Measurements from ENCODE around the gene DCTD. TPM values are rescaled to one million over a fixed set of nuclear protein-coding genes. Genes with fewer than 3 reads are reported as not detected.
A peak's percentile ranks its signal among the peaks of the same experiment; 100 is the strongest.

DCTD gene
- total RNA-seq, 1 donor from 2014 or later = 93.4 TPM

DNA sequence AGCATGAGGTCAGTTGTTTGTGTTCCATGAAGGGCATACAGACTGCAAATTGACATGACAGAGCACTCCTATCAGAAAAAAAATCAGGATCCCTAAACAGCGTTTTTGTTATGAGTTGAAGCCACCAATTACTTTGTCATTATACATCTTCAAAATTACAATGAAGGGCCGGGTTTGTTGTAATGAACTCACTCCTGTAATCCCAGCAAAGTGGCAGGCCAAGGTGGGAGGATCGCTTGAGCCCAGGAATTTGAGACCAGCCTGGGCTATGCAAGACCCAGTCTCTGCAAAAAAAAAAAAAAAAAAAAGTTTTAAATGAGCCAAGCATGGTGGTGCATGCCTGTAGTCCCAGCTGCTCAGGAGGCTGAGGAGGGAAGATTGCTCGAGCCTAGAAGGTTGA, 3.5 kb upstream of the DCTD start:
- Histone ChIP-seq H3K36me3 (no peaks in the 10 kb centered on the region), H3K4me2 (no peak overlapping the region), H3K9me3 (ENCODE audit: low read depth) (no peaks in the 10 kb centered on the region), H3K27me3 (peaks cover 5% of the 10 kb centered on the region), H3K79me2 (ENCODE audit: low read depth) (peaks cover 13% of the 10 kb centered on the region), H3K27ac (no peak overlapping the region), H3K4me3 (no peak overlapping the region), H3K9ac (no peak overlapping the region), H3F3A (ENCODE audit: low read depth) (peaks cover 17% of the 10 kb centered on the region), H4K20me1 (ENCODE audit: low read depth) (no peaks in the 10 kb centered on the region), H2AFZ (replicated peaks) (no peak overlapping the region), H3K4me1 (peaks cover 13% of the 10 kb centered on the region)
- Mint-ChIP-seq H3K4me3 (no peak overlapping the region), H3K9me3 (no peaks in the 10 kb centered on the region), H3K4me1 (peaks cover 15% of the 10 kb centered on the region), H3K27ac (no peak overlapping the region), H3K27me3 (ENCODE audit: insufficient read depth, low read depth) (no peaks in the 10 kb centered on the region), H3K36me3 (no peaks in the 10 kb centered on the region)
- no peak for TF ChIP-seq EZH2 (IDR thresholded peaks at IDR 0.05)
- no peak for TF ChIP-seq EZH2phosphoT487 (IDR thresholded peaks at IDR 0.05)
- TF ChIP-seq, protein P1, sequence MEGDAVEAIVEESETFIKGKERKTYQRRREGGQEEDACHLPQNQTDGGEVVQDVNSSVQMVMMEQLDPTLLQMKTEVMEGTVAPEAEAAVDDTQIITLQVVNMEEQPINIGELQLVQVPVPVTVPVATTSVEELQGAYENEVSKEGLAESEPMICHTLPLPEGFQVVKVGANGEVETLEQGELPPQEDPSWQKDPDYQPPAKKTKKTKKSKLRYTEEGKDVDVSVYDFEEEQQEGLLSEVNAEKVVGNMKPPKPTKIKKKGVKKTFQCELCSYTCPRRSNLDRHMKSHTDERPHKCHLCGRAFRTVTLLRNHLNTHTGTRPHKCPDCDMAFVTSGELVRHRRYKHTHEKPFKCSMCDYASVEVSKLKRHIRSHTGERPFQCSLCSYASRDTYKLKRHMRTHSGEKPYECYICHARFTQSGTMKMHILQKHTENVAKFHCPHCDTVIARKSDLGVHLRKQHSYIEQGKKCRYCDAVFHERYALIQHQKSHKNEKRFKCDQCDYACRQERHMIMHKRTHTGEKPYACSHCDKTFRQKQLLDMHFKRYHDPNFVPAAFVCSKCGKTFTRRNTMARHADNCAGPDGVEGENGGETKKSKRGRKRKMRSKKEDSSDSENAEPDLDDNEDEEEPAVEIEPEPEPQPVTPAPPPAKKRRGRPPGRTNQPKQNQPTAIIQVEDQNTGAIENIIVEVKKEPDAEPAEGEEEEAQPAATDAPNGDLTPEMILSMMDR (IDR thresholded peaks at IDR 0.05) = no peak
- no peak for DNase-seq (ENCODE audit: low spot score)

- H2AFZ ChIP-seq (replicated peaks) = no peak overlapping the region
- H3K4me1 ChIP-seq = peaks cover 13% of the 10 kb centered on the region
- H3K4me3 Mint-ChIP-seq = peak overlapping the region; percentile 55
Measured at GRCh38 chr4:182918791-182919302, 1.7 kb upstream of the DCTD start.

DNA sequence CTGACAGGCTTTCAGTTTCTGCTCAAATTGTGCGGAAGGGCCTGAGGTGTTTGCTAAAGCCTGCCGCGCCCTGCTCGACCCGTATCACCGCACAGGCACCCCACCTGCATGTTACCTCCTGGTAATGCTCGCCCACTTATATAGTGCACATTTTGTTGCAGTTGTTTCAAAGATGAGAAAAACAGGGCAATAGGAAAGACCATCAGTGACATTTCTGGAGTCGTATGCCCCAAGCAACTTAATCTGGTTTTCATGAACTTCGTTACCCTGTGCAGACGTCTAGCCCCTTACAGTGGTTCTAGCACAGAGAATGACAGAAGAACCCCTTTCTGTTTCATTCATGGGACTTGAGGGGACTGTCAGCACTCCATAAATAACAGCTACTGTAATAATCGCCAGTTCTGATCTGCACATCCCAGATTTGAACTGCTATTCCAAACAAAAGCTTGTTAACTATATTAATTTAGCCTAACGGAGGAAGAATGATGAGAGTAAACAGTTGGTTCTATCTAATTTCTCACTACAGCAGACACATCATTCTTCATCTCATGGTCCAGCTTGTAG, 940 bp upstream of the DCTD start:
- H3K27me3 ChIP-seq = peaks cover 5% of the 10 kb centered on the region
- H3K79me2 ChIP-seq (ENCODE audit: low read depth) = peaks cover 18% of the 10 kb centered on the region
- peak overlapping the region; percentile 81 for H3K27ac Mint-ChIP-seq
- H3K9me3 ChIP-seq (ENCODE audit: low read depth) = no peaks in the 10 kb centered on the region
- TF ChIP-seq, protein P1 (IDR thresholded peaks at IDR 0.05) = no peak
- TF ChIP-seq EZH2phosphoT487 (IDR thresholded peaks at IDR 0.05) = no peak
- TF ChIP-seq EZH2 (IDR thresholded peaks at IDR 0.05) = no peak
- H3K36me3 ChIP-seq = no peaks in the 10 kb centered on the region
- no peaks in the 10 kb centered on the region for H3K27me3 Mint-ChIP-seq (ENCODE audit: insufficient read depth, low read depth)
- H2AFZ ChIP-seq (replicated peaks) = peak overlapping the region; percentile 87
- peaks cover 13% of the 10 kb centered on the region for H3K4me1 ChIP-seq
- peak overlapping the region; percentile 90 for H3K4me3 ChIP-seq
- H3K27ac ChIP-seq = no peak overlapping the region
- peaks cover 21% of the 10 kb centered on the region for H3K4me1 Mint-ChIP-seq
- H3K4me3 Mint-ChIP-seq = peak overlapping the region; percentile 92
- no peak for DNase-seq (ENCODE audit: low spot score)
- no peaks in the 10 kb centered on the region for H3K9me3 Mint-ChIP-seq
- no peak overlapping the region for H3K9ac ChIP-seq
- H3F3A ChIP-seq (ENCODE audit: low read depth) = peaks cover 17% of the 10 kb centered on the region
- H3K4me2 ChIP-seq = peak overlapping the region; percentile 88
- peaks cover 8% of the 10 kb centered on the region for H3K36me3 Mint-ChIP-seq
- no peaks in the 10 kb centered on the region for H4K20me1 ChIP-seq (ENCODE audit: low read depth)

More at GRCh38 chr4:182918791-182919302, 1.7 kb upstream of the DCTD start:
- peaks cover 5% of the 10 kb centered on the region for H3K27me3 ChIP-seq
- H3K9ac ChIP-seq = no peak overlapping the region
- H3K36me3 ChIP-seq = no peaks in the 10 kb centered on the region
- Mint-ChIP-seq H3K4me1 (peaks cover 16% of the 10 kb centered on the region), H3K9me3 (no peaks in the 10 kb centered on the region), H3K27me3 (ENCODE audit: insufficient read depth, low read depth) (no peaks in the 10 kb centered on the region), H3K27ac (no peak overlapping the region), H3K36me3 (peaks cover 2% of the 10 kb centered on the region)
- H4K20me1 ChIP-seq (ENCODE audit: low read depth) = no peaks in the 10 kb centered on the region
- H3K4me2 ChIP-seq = no peak overlapping the region
- DNase-seq (ENCODE audit: low spot score) = no peak
- H3K9me3 ChIP-seq (ENCODE audit: low read depth) = no peaks in the 10 kb centered on the region
- peaks cover 18% of the 10 kb centered on the region for H3K79me2 ChIP-seq (ENCODE audit: low read depth)
- H3F3A ChIP-seq (ENCODE audit: low read depth) = peaks cover 17% of the 10 kb centered on the region
- H3K27ac ChIP-seq = no peak overlapping the region
- no peak overlapping the region for H3K4me3 ChIP-seq
- no peak for TF ChIP-seq EZH2phosphoT487 (IDR thresholded peaks at IDR 0.05)
- TF ChIP-seq, protein P1 (IDR thresholded peaks at IDR 0.05) = no peak
- TF ChIP-seq EZH2 (IDR thresholded peaks at IDR 0.05) = no peak
